ENCODE data around the gene SRGAP3.

The SRGAP3 gene

DNA sequence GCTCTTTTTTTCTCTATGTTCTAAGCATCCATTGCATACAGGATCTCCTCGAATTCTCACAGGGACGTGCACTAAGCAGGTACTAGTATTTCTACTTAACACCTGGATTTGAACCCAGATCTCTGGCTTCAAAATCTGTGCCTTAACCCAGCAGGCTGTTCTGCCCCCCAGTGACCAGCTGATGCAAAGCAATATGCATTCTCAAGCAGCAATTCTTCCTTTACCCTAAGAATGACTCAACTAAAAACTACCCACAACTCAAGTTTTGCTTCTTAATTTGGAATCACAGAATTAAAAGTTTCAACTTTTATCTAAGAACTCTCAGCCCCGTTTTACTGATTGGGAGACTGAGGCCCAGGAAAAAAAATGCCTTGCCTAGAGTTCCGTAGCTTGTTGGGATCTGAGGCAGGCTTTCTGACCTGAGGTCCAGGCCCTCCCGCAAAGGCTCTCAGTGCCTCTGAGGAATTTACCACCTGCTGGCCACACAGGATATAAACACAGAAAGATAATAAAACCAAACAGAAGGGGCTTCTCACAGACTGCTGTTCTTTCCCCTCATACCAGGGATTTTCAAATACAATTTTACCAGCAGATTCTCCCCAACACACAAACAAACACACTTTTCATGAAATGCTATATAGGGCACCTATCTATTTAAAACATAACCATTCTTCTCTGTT, 170.7 kb downstream of the SRGAP3 start:
- TF ChIP-seq, protein P1, sequence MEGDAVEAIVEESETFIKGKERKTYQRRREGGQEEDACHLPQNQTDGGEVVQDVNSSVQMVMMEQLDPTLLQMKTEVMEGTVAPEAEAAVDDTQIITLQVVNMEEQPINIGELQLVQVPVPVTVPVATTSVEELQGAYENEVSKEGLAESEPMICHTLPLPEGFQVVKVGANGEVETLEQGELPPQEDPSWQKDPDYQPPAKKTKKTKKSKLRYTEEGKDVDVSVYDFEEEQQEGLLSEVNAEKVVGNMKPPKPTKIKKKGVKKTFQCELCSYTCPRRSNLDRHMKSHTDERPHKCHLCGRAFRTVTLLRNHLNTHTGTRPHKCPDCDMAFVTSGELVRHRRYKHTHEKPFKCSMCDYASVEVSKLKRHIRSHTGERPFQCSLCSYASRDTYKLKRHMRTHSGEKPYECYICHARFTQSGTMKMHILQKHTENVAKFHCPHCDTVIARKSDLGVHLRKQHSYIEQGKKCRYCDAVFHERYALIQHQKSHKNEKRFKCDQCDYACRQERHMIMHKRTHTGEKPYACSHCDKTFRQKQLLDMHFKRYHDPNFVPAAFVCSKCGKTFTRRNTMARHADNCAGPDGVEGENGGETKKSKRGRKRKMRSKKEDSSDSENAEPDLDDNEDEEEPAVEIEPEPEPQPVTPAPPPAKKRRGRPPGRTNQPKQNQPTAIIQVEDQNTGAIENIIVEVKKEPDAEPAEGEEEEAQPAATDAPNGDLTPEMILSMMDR (conservative IDR thresholded peaks at IDR 0.05; ENCODE audit: low read depth, low read length) = no peak
- Histone ChIP-seq H4K20me1 (ENCODE audit: insufficient read depth) (no peaks in the 10 kb centered on the region), H3K79me2 (ENCODE audit: insufficient read depth, low read depth) (no peaks in the 10 kb centered on the region), H3K4me3 (IDR thresholded peaks at IDR 0.05; ENCODE audit: insufficient read depth, low read depth, low read length) (no peak overlapping the region), H3K4me2 (no peak overlapping the region), H3K27ac (no peak overlapping the region), H3K4me1 (ENCODE audit: low read depth, poor library complexity, severe bottlenecking) (no peaks in the 10 kb centered on the region), H2AFZ (ENCODE audit: low read depth) (no peak overlapping the region), H3K9ac (no peak overlapping the region), H3K27me3 (ENCODE audit: insufficient read depth, low read depth) (no peaks in the 10 kb centered on the region), H3K36me3 (ENCODE audit: insufficient read depth) (no peaks in the 10 kb centered on the region)

DNA sequence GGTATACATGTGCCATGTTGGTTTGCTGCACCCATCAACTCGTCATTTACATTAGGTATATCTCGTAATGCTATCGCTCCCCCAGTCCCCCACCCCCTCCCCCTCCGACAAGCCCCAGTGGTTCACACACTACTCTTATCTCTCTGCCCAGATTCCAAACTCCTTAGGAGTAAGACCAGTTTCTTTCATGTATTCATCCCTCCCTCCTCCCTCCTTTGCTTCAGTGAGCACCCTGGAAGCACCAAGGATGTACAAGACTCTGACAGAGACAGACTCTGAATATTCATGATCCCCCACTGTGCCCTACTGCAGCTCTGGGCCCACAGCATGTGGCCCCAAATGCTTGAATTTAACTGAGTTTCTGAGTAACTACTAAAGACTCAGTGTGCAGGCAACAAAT, 172.4 kb downstream of the SRGAP3 start:
- Histone ChIP-seq H3K79me2 (ENCODE audit: insufficient read depth, low read depth) (no peaks in the 10 kb centered on the region), H3K4me2 (no peak overlapping the region), H3K27me3 (ENCODE audit: insufficient read depth, low read depth) (no peaks in the 10 kb centered on the region), H3K4me3 (IDR thresholded peaks at IDR 0.05; ENCODE audit: insufficient read depth, low read depth, low read length) (no peak overlapping the region), H3K27ac (no peak overlapping the region), H3K36me3 (ENCODE audit: insufficient read depth) (no peaks in the 10 kb centered on the region), H4K20me1 (ENCODE audit: insufficient read depth) (no peaks in the 10 kb centered on the region), H3K4me1 (ENCODE audit: low read depth, poor library complexity, severe bottlenecking) (no peaks in the 10 kb centered on the region), H2AFZ (ENCODE audit: low read depth) (no peak overlapping the region), H3K9ac (no peak overlapping the region)
- TF ChIP-seq, protein P1 (conservative IDR thresholded peaks at IDR 0.05; ENCODE audit: low read depth, low read length) = no peak

DNA sequence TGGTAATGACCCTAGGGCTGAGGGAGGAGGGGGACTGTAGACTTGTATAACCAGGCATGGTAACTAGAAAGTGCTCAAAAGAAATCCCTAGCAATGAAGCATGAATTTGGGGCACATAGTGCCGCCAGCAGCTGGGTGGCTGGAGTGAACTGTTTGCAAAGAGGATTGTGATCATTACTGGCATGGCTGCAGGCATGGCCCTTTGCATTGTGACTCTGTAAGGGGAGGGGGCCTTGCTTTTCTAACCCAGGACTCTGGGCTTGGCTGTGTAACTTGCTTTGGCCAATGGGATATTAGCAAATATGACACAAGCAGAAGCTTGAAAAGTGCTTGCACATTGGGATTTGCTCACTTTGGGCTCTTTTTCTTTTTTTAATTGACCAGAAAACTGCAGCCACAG, 173.7 kb downstream of the SRGAP3 start:
- Histone ChIP-seq H3K27me3 (ENCODE audit: insufficient read depth, low read depth) (no peaks in the 10 kb centered on the region), H3K27ac (no peak overlapping the region), H3K79me2 (ENCODE audit: insufficient read depth, low read depth) (no peaks in the 10 kb centered on the region), H3K4me2 (no peak overlapping the region), H3K4me3 (IDR thresholded peaks at IDR 0.05; ENCODE audit: insufficient read depth, low read depth, low read length) (no peak overlapping the region), H3K9ac (no peak overlapping the region), H2AFZ (ENCODE audit: low read depth) (no peak overlapping the region), H4K20me1 (ENCODE audit: insufficient read depth) (no peaks in the 10 kb centered on the region), H3K4me1 (ENCODE audit: low read depth, poor library complexity, severe bottlenecking) (no peaks in the 10 kb centered on the region), H3K36me3 (ENCODE audit: insufficient read depth) (no peaks in the 10 kb centered on the region)
- TF ChIP-seq, protein P1 (conservative IDR thresholded peaks at IDR 0.05; ENCODE audit: low read depth, low read length) = no peak

DNA sequence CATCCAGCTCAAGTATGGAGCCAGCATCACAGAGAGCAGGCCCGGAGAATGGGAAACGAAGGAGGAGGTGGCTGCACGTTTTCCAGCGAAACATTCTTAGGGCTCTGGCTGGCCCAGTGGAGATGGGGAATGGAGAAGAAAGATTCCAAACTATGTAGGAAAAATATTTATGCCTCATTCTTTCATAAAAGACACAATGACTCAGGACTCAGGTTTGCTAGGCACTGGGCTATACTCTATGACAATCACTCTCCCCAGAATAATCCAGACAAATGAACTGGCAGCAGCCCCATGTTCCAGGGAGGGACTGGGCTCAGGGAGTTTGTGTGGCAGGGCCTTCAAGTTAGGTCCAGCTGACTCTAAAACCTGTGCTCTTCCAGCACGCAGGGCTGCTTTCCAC, 175.4 kb downstream of the SRGAP3 start:
- H4K20me1 ChIP-seq (ENCODE audit: insufficient read depth) = no peaks in the 10 kb centered on the region
- H3K4me2 ChIP-seq = no peak overlapping the region
- H3K27me3 ChIP-seq (ENCODE audit: insufficient read depth, low read depth) = no peaks in the 10 kb centered on the region
- H3K27ac ChIP-seq = no peak overlapping the region
- TF ChIP-seq, protein P1 (conservative IDR thresholded peaks at IDR 0.05; ENCODE audit: low read depth, low read length) = no peak
- H2AFZ ChIP-seq (ENCODE audit: low read depth) = no peak overlapping the region
- no peak overlapping the region for H3K4me3 ChIP-seq (IDR thresholded peaks at IDR 0.05; ENCODE audit: insufficient read depth, low read depth, low read length)
- H3K36me3 ChIP-seq (ENCODE audit: insufficient read depth) = no peaks in the 10 kb centered on the region
- no peaks in the 10 kb centered on the region for H3K79me2 ChIP-seq (ENCODE audit: insufficient read depth, low read depth)
- H3K4me1 ChIP-seq (ENCODE audit: low read depth, poor library complexity, severe bottlenecking) = no peaks in the 10 kb centered on the region
- no peak overlapping the region for H3K9ac ChIP-seq

Data from KMS-11 (cell line).